GM06990 (cell line): ENCODE data around the gene OBSCN.

Experiments
- DNase-seq: peaks from one replicate; pipeline ENCODE4 v3.0.0-alpha.2; 2011; ENCODE audit not compliant: insufficient read length; ENCODE audit errors: extremely low read depth
- H3K27me3 ChIP-seq: replicated peaks from 2 replicates; pipeline ENCODE4 v1.6.0; 2011; ENCODE audit warnings: low read length; ENCODE audit not compliant: control insufficient read depth, insufficient read depth
- H3K36me3 ChIP-seq: 2 replicates; pipeline ENCODE4 v1.5.1; 2011; ENCODE audit warnings: low read length; ENCODE audit not compliant: control insufficient read depth, insufficient read depth
- H3K4me3 ChIP-seq: replicated peaks from 2 replicates; pipeline ENCODE4 v1.5.1; 2011; ENCODE audit warnings: low read depth, mild to moderate bottlenecking, control low read depth, low read length
- TF ChIP-seq, protein P1 (sequence below): IDR thresholded peaks from 2 replicates; pipeline ENCODE4 v1.5.1; 2011; ENCODE audit warnings: low read length, control low read depth, mild to moderate bottlenecking, inconsistent platforms; ENCODE audit not compliant: insufficient read depth, poor library complexity, severe bottlenecking

The OBSCN gene

DNA sequence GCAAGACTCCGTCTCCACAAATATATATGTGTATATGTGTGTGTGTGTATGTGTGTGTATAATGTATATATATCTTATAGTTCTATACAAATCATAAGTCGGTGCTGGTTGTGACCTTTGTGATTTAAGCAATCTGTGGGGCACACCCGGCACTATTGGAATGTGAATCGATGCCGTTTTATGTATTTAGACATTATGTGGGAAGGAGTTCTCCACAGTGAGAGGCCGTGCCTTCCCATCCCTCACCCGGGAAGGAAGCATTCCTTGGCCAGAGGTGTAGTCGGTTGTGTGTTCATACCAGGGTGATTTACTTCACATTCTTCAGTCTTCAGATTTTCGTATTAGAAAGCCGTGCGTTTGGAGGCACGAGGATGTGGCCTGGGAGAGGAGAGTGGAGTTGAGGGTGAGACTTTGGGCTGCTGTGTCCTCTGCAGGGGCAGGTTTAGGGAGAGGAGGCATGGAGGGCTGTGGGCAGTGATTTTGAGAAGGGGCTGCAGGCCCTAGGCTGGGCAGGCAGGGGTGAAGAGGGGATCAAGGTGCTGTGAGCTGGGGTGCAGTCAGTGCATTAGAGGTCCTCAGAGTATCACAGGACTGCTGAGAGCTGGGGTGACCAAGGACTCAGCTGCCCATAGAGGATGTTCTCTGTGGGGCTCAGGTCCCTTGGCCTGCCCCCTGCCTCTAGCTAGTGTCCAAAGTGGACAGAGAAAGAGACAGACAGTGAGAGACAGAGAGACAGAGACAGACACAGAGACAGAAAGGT is 141.0 kb downstream of the OBSCN start:
- H3K27me3 ChIP-seq = no peaks in the 10 kb centered on the region; the same call in 1 of the 2 replicates
- TF ChIP-seq, protein P1, sequence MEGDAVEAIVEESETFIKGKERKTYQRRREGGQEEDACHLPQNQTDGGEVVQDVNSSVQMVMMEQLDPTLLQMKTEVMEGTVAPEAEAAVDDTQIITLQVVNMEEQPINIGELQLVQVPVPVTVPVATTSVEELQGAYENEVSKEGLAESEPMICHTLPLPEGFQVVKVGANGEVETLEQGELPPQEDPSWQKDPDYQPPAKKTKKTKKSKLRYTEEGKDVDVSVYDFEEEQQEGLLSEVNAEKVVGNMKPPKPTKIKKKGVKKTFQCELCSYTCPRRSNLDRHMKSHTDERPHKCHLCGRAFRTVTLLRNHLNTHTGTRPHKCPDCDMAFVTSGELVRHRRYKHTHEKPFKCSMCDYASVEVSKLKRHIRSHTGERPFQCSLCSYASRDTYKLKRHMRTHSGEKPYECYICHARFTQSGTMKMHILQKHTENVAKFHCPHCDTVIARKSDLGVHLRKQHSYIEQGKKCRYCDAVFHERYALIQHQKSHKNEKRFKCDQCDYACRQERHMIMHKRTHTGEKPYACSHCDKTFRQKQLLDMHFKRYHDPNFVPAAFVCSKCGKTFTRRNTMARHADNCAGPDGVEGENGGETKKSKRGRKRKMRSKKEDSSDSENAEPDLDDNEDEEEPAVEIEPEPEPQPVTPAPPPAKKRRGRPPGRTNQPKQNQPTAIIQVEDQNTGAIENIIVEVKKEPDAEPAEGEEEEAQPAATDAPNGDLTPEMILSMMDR = no peak
- H3K4me3 ChIP-seq = no peak overlapping the region
- no peaks in the 10 kb centered on the region for H3K36me3 ChIP-seq
- no peak for DNase-seq

DNA sequence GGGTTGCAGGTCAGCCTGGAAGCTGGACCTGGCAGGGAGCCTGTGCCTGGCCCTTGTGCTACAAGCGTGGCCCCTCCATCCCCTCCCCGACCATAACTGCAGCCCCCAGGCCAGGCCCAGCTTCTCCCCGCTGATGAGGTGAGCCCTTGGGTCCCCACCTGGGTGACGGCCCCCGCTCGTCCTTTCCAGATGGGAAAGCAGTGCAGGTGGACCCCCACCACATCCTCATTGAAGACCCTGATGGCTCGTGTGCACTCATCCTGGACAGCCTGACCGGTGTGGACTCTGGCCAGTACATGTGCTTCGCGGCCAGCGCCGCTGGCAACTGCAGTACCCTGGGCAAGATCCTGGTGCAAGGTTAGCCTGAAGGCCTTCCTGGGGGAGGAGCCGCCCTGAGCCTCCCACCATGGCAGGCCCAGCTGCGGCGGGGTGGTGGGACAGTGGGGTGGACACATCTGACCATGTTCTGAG is 141.9 kb downstream of the OBSCN start:
- no peaks in the 10 kb centered on the region; the same call in 1 of the 2 replicates for H3K27me3 ChIP-seq
- DNase-seq = no peak
- TF ChIP-seq, protein P1 = no peak
- no peaks in the 10 kb centered on the region for H3K36me3 ChIP-seq
- no peak overlapping the region for H3K4me3 ChIP-seq

DNA sequence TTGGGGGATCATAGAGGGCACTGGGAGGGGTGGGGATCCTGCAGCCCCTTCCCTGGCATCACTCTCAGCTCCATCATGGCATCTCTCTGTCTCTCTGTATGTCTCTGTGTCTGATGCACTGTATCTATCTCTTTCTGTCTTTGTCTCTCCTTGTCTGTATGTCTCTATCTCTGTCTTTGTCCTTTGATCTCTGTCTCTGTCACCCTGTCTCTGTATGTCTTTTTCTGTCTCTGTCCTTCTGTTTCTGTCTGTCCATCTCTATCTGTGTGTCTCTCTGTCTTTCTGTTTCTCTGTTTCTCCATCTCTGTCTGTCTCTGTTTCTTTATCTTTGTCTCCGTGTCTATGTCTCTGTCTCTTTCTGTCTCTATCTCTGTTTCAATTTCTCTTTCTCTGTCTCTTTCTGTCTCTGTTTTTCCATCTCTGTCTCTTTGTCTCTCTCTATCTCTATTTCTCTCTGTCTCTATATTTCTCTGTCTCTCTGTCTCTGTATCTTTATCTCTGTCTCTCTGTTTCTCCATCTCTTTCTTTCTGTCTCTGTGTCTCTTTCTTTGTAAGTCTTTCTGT is 142.4 kb downstream of the OBSCN start:
- Histone ChIP-seq H3K36me3 (no peaks in the 10 kb centered on the region), H3K4me3 (no peak overlapping the region), H3K27me3 (no peaks in the 10 kb centered on the region; the same call in 1 of the 2 replicates)
- TF ChIP-seq, protein P1 = no peak
- DNase-seq = no peak

DNA sequence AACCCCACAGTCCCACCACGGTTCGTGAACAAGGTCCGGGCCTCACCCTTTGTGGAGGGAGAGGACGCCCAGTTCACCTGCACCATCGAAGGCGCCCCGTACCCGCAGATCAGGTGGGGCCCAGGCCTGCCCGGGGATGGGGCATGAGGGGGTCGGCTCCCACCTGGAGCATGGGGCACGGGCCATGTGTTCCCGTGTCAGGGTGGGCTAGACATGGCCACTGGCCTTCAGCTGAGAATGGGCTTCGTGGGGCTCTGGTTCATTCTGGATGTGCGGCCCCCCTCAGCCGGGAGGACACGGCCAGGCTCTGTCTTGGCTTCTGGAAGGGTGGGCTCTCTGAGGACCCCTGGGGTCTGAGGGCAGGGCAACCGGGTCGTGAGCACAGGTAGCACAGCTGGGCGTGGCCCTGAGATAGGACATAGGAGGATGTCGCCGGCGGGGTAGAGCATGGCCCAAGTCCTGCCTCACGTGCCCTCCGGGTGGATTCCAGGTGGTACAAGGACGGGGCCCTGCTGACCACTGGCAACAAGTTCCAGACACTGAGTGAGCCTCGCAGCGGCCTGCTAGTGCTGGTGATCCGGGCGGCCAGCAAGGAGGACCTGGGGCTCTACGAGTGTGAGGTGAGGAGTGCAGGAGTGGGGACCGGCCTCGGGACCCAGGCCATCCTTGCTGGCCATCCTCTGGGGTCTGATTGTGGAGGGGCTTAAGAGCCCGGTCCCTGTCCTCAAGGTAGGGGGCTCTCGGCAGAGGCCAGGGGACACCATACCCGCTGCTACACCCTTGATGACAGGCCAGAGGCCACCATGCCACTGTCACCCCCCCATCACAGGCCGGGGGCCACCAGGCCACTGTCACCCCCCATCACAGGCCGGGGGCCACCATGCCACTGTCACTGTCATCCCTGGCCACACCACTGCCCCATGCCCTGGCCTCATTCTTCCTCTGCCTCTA is 143.3 kb downstream of the OBSCN start:
- Histone ChIP-seq H3K4me3 (no peak overlapping the region), H3K36me3 (no peaks in the 10 kb centered on the region), H3K27me3 (no peaks in the 10 kb centered on the region; the same call in 1 of the 2 replicates)
- no peak for DNase-seq
- TF ChIP-seq, protein P1 = no peak

DNA sequence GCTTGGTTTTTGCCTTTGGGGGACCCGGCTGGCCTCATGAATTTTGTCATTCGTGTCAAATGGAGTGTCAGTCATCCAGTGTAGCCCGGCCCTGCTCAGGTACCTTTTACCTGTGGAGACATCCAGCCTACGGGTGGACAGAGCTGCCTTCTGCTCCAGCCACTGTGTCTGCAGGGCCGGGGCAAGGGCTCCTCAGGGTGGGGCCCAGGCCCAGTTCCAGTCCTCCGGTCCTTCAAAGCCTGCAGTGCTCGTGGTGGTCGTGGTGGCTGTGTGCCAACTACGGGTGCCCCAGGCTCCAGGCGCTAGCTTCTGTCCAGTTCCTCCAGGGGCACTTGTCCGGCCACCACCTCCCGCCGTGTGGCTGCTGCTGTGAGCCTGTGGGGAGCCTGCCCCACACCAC is 144.0 kb downstream of the OBSCN start:
- TF ChIP-seq, protein P1 = no peak
- Histone ChIP-seq H3K36me3 (no peaks in the 10 kb centered on the region), H3K4me3 (no peak overlapping the region), H3K27me3 (no peaks in the 10 kb centered on the region; the same call in 1 of the 2 replicates)
- no peak for DNase-seq
